Naive thymus-derived CD4-positive, alpha-beta T cell (primary cell): ENCODE data around the gene HIC1. TPM values are rescaled to one million over a fixed set of nuclear protein-coding genes. Genes with fewer than 3 reads are reported as not detected.

Experiments used
- ATAC-seq: fragments of 150-1000 bp; cut with Tn5 transposase; 2 replicates; pipeline ENCODE4 v1.10.0; 2021; ENCODE audit warnings: mild to moderate bottlenecking, moderate library complexity
- CTCF ChIA-PET: fragments of 350-600 bp; sonication (Branson Sonifier 250); formaldehyde crosslinking; loops from one replicate; lab custom pipeline; 2021; ENCODE audit warnings: antibody characterized with exemption; lab: Charles Lee
- POLR2A ChIA-PET: fragments of 350-600 bp; sonication (Branson Sonifier 250); formaldehyde crosslinking; loops from one replicate; lab custom pipeline; 2021; ENCODE audit warnings: antibody characterized with exemption, inconsistent platforms; lab: Charles Lee
- DNase-seq, 9 donors: peaks; one replicate each; pipeline versions ENCODE4 v3.0.0 to v3.0.0-alpha.2; 2020 to 2022; ENCODE audit warnings: mixed read lengths in 1 of 9
- H3K27ac ChIP-seq: one replicate; pipeline ENCODE4 v1.7.0; 2013; ENCODE audit warnings: mild to moderate bottlenecking, low read depth, low read length, moderate library complexity
- H3K27me3 ChIP-seq, 2 donors: one replicate each; pipeline ENCODE4 v1.7.0; 2013; ENCODE audit warnings: low read length in 2 of 2, mild to moderate bottlenecking in 2 of 2, moderate library complexity in 2 of 2; ENCODE audit not compliant: control insufficient read depth in 2 of 2, insufficient read depth in 2 of 2
- H3K36me3 ChIP-seq, 3 experiments: 1 replicate in 2 of 3; 2 replicates in 1 of 3; pipeline ENCODE4 v1.7.0; 2013; ENCODE audit warnings: low read length in 3 of 3, mild to moderate bottlenecking in 3 of 3, moderate library complexity in 1 of 3; ENCODE audit not compliant: insufficient read depth in 3 of 3, control insufficient read depth in 2 of 3
- H3K4me1 ChIP-seq, 2 donors: one replicate each; pipeline ENCODE4 v1.7.0; 2013; ENCODE audit warnings: low read length in 2 of 2, mild to moderate bottlenecking in 2 of 2, moderate library complexity in 1 of 2; ENCODE audit not compliant: control insufficient read depth in 2 of 2, insufficient read depth in 2 of 2
- H3K4me3 ChIP-seq: 2 replicates; pipeline ENCODE4 v1.7.0; 2013; ENCODE audit warnings: mild to moderate bottlenecking, low read length
- H3K9me3 ChIP-seq, 3 experiments: 1 replicate in 2 of 3; 2 replicates in 1 of 3; pipeline ENCODE4 v1.7.0; 2013; ENCODE audit warnings: low read length in 3 of 3; ENCODE audit not compliant: control insufficient read depth in 2 of 3
- H3K27ac Mint-ChIP-seq, 9 donors: one replicate each; pipeline ENCODE4 v1.8.0; 2020 to 2022; ENCODE audit warnings: mixed read lengths in 9 of 9, mild to moderate bottlenecking in 8 of 9, moderate library complexity in 5 of 9, inconsistent platforms in 2 of 9
- H3K27me3 Mint-ChIP-seq, 5 donors: one replicate each; pipeline ENCODE4 v1.8.0; 2021 to 2022; ENCODE audit warnings: mixed read lengths in 5 of 5, mild to moderate bottlenecking in 1 of 5
- H3K36me3 Mint-ChIP-seq, 5 donors: one replicate each; pipeline ENCODE4 v1.8.0; 2020 to 2022; ENCODE audit warnings: mixed read lengths in 5 of 5, mild to moderate bottlenecking in 3 of 5, inconsistent platforms in 1 of 5
- H3K4me1 Mint-ChIP-seq, 7 donors: one replicate each; pipeline ENCODE4 v1.8.0; 2020 to 2022; ENCODE audit warnings: mixed read lengths in 7 of 7, mild to moderate bottlenecking in 3 of 7, inconsistent platforms in 1 of 7
- H3K4me3 Mint-ChIP-seq, 10 donors: one replicate each; pipeline ENCODE4 v1.8.0; 2020 to 2022; ENCODE audit warnings: mild to moderate bottlenecking in 10 of 10, mixed read lengths in 10 of 10, moderate library complexity in 6 of 10, inconsistent platforms in 2 of 10
- H3K9me3 Mint-ChIP-seq, 11 donors: one replicate each; pipeline ENCODE4 v1.8.0; 2020 to 2022; ENCODE audit warnings: mixed read lengths in 11 of 11, mild to moderate bottlenecking in 4 of 11, inconsistent platforms in 1 of 11, moderate library complexity in 1 of 11
- intact Hi-C, 2 donors: fragments of 100-400 bp; cut with micrococcal nuclease; formaldehyde crosslinking; loops; one replicate each; pipeline ENCODE4 v1.15.1; 2023
- polyA plus RNA-seq, 2 donors: library from polyadenylated mRNA; unstranded; fragments of 300-500 nt; fragmentation: Illumina TruSeq; gene quantifications; one replicate each; pipeline ENCODE4 v1.2.3, GENCODE V29; 2021
- total RNA-seq, 6 experiments: library from RNA in 5 of 6; stranded (reverse) in 5 of 6; gene quantifications; 1 replicate in 5 of 6; 2 replicates in 1 of 6; pipeline ENCODE4 v1.2.3 and lab custom pipeline; 2021 to 2026

The HIC1 gene
- total and polyA plus RNA-seq, 7 experiments from 2014 or later: 0.56 to 128 (median 1.7) TPM

- H3K36me3 ChIP-seq: peaks cover 0 to 6% (median 0%) of the 10 kb centered on the region in 3 experiments
- ChIA-PET CTCF (interaction anchor here (0.6 kb wide), 1 partner anchor 223 kb away, joined by 5 read pairs; no protein-coding TSS in a partner anchor), POLR2A (interaction anchor here (0.7 kb wide), 1 partner anchor 9 kb away, joined by 3 read pairs; no protein-coding TSS in a partner anchor)
- peaks cover 6 to 8% of the 10 kb centered on the region in 2 donors for H3K4me1 ChIP-seq
- H3K4me1 Mint-ChIP-seq: peaks cover 11 to 57% (median 29%) of the 10 kb centered on the region in 7 donors
- H3K27me3 ChIP-seq: no peaks in the 10 kb centered on the region
- no peaks in the 10 kb centered on the region for H3K9me3 Mint-ChIP-seq
- H3K4me3 ChIP-seq: no peak overlapping the region
- no peaks in the 10 kb centered on the region for H3K9me3 ChIP-seq
- no peaks in the 10 kb centered on the region for H3K27me3 Mint-ChIP-seq
- peak overlapping the region in 1 of 9 donors; percentile 22 for H3K27ac Mint-ChIP-seq
- H3K4me3 Mint-ChIP-seq: no peak overlapping the region
- ATAC-seq (no peak), DNase-seq (no peak)
- intact Hi-C loops: no loop called here
- H3K27ac ChIP-seq: no peak overlapping the region
- peaks cover 4 to 22% (median 9%) of the 10 kb centered on the region in 5 donors for H3K36me3 Mint-ChIP-seq
Measured at GRCh38 chr17:2094891-2095535, 40.1 kb downstream of the HIC1 start.

GRCh38 chr17:2095536-2095910, 40.6 kb downstream of the HIC1 start:
- Histone ChIP-seq H3K36me3 (peaks cover 0 to 6% (median 0%) of the 10 kb centered on the region in 3 experiments), H3K4me3 (no peak overlapping the region), H3K4me1 (peaks cover 1 to 5% of the 10 kb centered on the region in 2 donors), H3K9me3 (no peaks in the 10 kb centered on the region), H3K27ac (no peak overlapping the region), H3K27me3 (no peaks in the 10 kb centered on the region)
- Mint-ChIP-seq H3K4me3 (no peak overlapping the region), H3K4me1 (peaks cover 6 to 52% (median 24%) of the 10 kb centered on the region in 7 donors), H3K27me3 (no peaks in the 10 kb centered on the region), H3K9me3 (no peaks in the 10 kb centered on the region), H3K27ac (peak overlapping the region in 1 of 9 donors; percentile 25), H3K36me3 (peaks cover 4 to 22% (median 9%) of the 10 kb centered on the region in 5 donors)
- intact Hi-C loops: no loop called here
- ChIA-PET POLR2A (interaction anchor here (0.7 kb wide), 1 partner anchor 9 kb away, joined by 3 read pairs; no protein-coding TSS in a partner anchor), CTCF (no interaction called here)
- ATAC-seq (no peak), DNase-seq (no peak)

GRCh38 chr17:2101448-2102257, 46.8 kb downstream of the HIC1 start:
- no peaks in the 10 kb centered on the region for H3K9me3 Mint-ChIP-seq
- ATAC-seq (peak; percentile 86), DNase-seq (peak in 7 of 9 donors; percentile 45 to 82 (median 70))
- peak overlapping the region; percentile 16 to 66 (median 57) for H3K4me3 Mint-ChIP-seq
- Histone ChIP-seq H3K27me3 (no peaks in the 10 kb centered on the region), H3K36me3 (no peaks in the 10 kb centered on the region), H3K9me3 (no peaks in the 10 kb centered on the region), H3K4me3 (no peak overlapping the region), H3K27ac (peak overlapping the region; percentile 63), H3K4me1 (peaks cover 0 to 11% of the 10 kb centered on the region in 2 donors)
- ChIA-PET CTCF (interaction anchor here (0.9 kb wide), 1 partner anchor 143 kb away, joined by 3 read pairs; no protein-coding TSS in a partner anchor), POLR2A (interaction anchor here (1.5 kb wide), 1 partner anchor 12 kb away, joined by 4 read pairs; no protein-coding TSS in a partner anchor)
- peak overlapping the region; percentile 24 to 91 (median 80) for H3K27ac Mint-ChIP-seq
- peaks cover 0 to 27% (median 14%) of the 10 kb centered on the region in 5 donors for H3K36me3 Mint-ChIP-seq
- peaks cover 9 to 59% (median 34%) of the 10 kb centered on the region in 7 donors for H3K4me1 Mint-ChIP-seq
- no peaks in the 10 kb centered on the region for H3K27me3 Mint-ChIP-seq
- intact Hi-C loops: loop anchor here in 1 of 2 donors (1.0 kb wide), 1 partner anchor 12 kb away; no protein-coding TSS in a partner anchor

GRCh38 chr17:2102931-2103809, 48.3 kb downstream of the HIC1 start:
- peak overlapping the region in 7 of 10 donors; percentile 4 to 58 (median 30) for H3K4me3 Mint-ChIP-seq

GRCh38 chr17:2105663-2106062, 50.8 kb downstream of the HIC1 start:
- Mint-ChIP-seq H3K27ac (no peak overlapping the region), H3K4me1 (peaks cover 14 to 47% (median 33%) of the 10 kb centered on the region in 7 donors), H3K9me3 (no peaks in the 10 kb centered on the region), H3K36me3 (peaks cover 0 to 24% (median 14%) of the 10 kb centered on the region in 5 donors), H3K27me3 (no peaks in the 10 kb centered on the region), H3K4me3 (no peak overlapping the region)
- intact Hi-C loops: no loop called here
- ChIA-PET CTCF (no interaction called here), POLR2A (interaction anchor here (0.6 kb wide), 1 partner anchor 166 kb away, joined by 3 read pairs; no protein-coding TSS in a partner anchor)
- peaks cover 0 to 11% of the 10 kb centered on the region in 2 donors for H3K4me1 ChIP-seq
- H3K36me3 ChIP-seq: no peaks in the 10 kb centered on the region
- H3K27ac ChIP-seq: no peak overlapping the region
- H3K27me3 ChIP-seq: no peaks in the 10 kb centered on the region
- no peaks in the 10 kb centered on the region for H3K9me3 ChIP-seq
- DNase-seq: no peak
- no peak for ATAC-seq
- H3K4me3 ChIP-seq: no peak overlapping the region

More at GRCh38 chr17:2102931-2103809, 48.3 kb downstream of the HIC1 start:
- intact Hi-C loops: no loop called here
- Histone ChIP-seq H3K27me3 (no peaks in the 10 kb centered on the region), H3K36me3 (no peaks in the 10 kb centered on the region), H3K27ac (no peak overlapping the region), H3K4me3 (no peak overlapping the region), H3K4me1 (peaks cover 0 to 11% of the 10 kb centered on the region in 2 donors), H3K9me3 (no peaks in the 10 kb centered on the region)
- H3K27me3 Mint-ChIP-seq: no peaks in the 10 kb centered on the region
- no peaks in the 10 kb centered on the region for H3K9me3 Mint-ChIP-seq
- H3K4me1 Mint-ChIP-seq: peaks cover 12 to 53% (median 35%) of the 10 kb centered on the region in 7 donors
- POLR2A ChIA-PET: interaction anchor here (0.5 to 1.5 kb wide), 3 partner anchors 14 to 1791 kb away, joined by 3 to 4 read pairs (median 3); no protein-coding TSS in a partner anchor
- DNase-seq (no peak), ATAC-seq (no peak)
- CTCF ChIA-PET: no interaction called here
- peaks cover 0 to 24% (median 14%) of the 10 kb centered on the region in 5 donors for H3K36me3 Mint-ChIP-seq
- H3K27ac Mint-ChIP-seq: peak overlapping the region in 7 of 9 donors; percentile 46 to 78 (median 62)
